Measurements from ENCODE around the gene FAM83E. TPM values are rescaled to one million over a fixed set of nuclear protein-coding genes. Genes with fewer than 3 reads are reported as not detected.
A peak's percentile ranks its signal among the peaks of the same experiment; 100 is the strongest.

FAM83E gene
- total RNA-seq, result 1.5 and 4.1 TPM in 2 replicates
- total RNA-seq (2013), result 0.58 TPM
- 0.12 and 0.15 TPM in 2 replicates for polyA plus RNA-seq
- polyA minus RNA-seq, result 0.26 and 1.1 TPM in 2 replicates

- no peak within 1 kb of the TSS for H3K4me3 Mint-ChIP-seq
- Histone ChIP-seq H3K9me3 (ENCODE audit: control extremely low read depth in 1 of 3, control insufficient read depth in 2 of 3, insufficient read depth in 1 of 3, low read length in 2 of 3) (no peaks in the 10 kb centered on the region), H3K79me2 (ENCODE audit: control insufficient read depth, insufficient read depth, low read length) (peaks cover 17% of the 10 kb centered on the region), H3K27ac (ENCODE audit: low read length in 2 of 2) (no peak within 1 kb of the TSS), H3K36me3 (replicated peaks in 1 of 2; ENCODE audit: control extremely low read depth in 1 of 2, control insufficient read depth in 1 of 2, extremely low read depth in 1 of 2, insufficient read depth in 2 of 2, low read length in 1 of 2) (peaks cover 0 to 35% of the 10 kb centered on the region in 2 experiments), H3K27me3 (replicated peaks in 1 of 4; ENCODE audit: control extremely low read depth in 1 of 4, control insufficient read depth in 3 of 4, insufficient read depth in 4 of 4, low read length in 3 of 4) (no peaks in the 10 kb centered on the region), H2AFZ (ENCODE audit: insufficient read depth, low read depth, low read length, poor library complexity, severe bottlenecking) (no peak within 1 kb of the TSS), H3K4me3 (ENCODE audit: control extremely low read depth in 1 of 5, extremely low read depth in 1 of 5, insufficient read depth in 1 of 5, low read depth in 2 of 5, low read length in 4 of 5) (no peak within 1 kb of the TSS), H3K4me2 (replicated peaks; ENCODE audit: low read depth, low read length, poor library complexity, severe bottlenecking) (no peak within 1 kb of the TSS), H4K20me1 (ENCODE audit: control insufficient read depth, insufficient read depth, low read length, poor library complexity, severe bottlenecking) (peaks cover 41% of the 10 kb centered on the region), H3K4me1 (ENCODE audit: control insufficient read depth in 2 of 2, insufficient read depth in 2 of 2, low read length in 2 of 2) (peaks cover 12 to 24% of the 10 kb centered on the region in 2 donors), H3K9ac (ENCODE audit: low read length) (no peak within 1 kb of the TSS)
- ChIA-PET POLR2A (interaction anchor here (1.0 kb wide), 1 partner anchor 23 kb away, joined by 5 read pairs; the partner anchor contains the start of gene DBP), CTCF (interaction anchor here (0.8 to 1.8 kb wide), 2 partner anchors 27 to 30 kb away, joined by 3 to 4 read pairs; no protein-coding TSS in a partner anchor)
- peak within 1 kb of the TSS; percentile 50 for H3K27ac Mint-ChIP-seq
- ATAC-seq (ENCODE audit: low read depth) (no peak), DNase-seq (peak; percentile 35)
- 73% methylated on average over 19 of the region's 31 CpGs for WGBS (ENCODE audit: insufficient coverage)
- H3K4me1 Mint-ChIP-seq, result peaks cover 35% of the 10 kb centered on the region
- TF ChIP-seq CTCF (IDR thresholded peaks at IDR 0.05), result no peak
- intact Hi-C loops (cut with micrococcal nuclease), result no loop called here
- no peaks in the 10 kb centered on the region for H3K27me3 Mint-ChIP-seq
- no peaks in the 10 kb centered on the region for H3K9me3 Mint-ChIP-seq (ENCODE audit: insufficient read depth)
Observed at GRCh38 chr19:48614436-48615230, at the start of gene FAM83E. FAM83E (minus strand) TSS chr19:48615076; CDS start chr19:48613372, 1,704 bp downstream.

GRCh38 chr19:48664476-48664875, 49.6 kb upstream of the FAM83E start:
- Mint-ChIP-seq H3K9me3 (ENCODE audit: insufficient read depth) (peaks cover 3% of the 10 kb centered on the region), H3K4me3 (no peak overlapping the region), H3K27ac (no peak overlapping the region), H3K4me1 (peaks cover 13% of the 10 kb centered on the region), H3K27me3 (no peaks in the 10 kb centered on the region)
- intact Hi-C loops (cut with micrococcal nuclease), result no loop called here
- Histone ChIP-seq H4K20me1 (ENCODE audit: control insufficient read depth, insufficient read depth, low read length, poor library complexity, severe bottlenecking) (no peaks in the 10 kb centered on the region), H3K4me3 (ENCODE audit: control extremely low read depth in 1 of 5, extremely low read depth in 1 of 5, insufficient read depth in 1 of 5, low read depth in 2 of 5, low read length in 4 of 5) (no peak overlapping the region), H3K9ac (ENCODE audit: low read length) (no peak overlapping the region), H3K36me3 (replicated peaks in 1 of 2; ENCODE audit: control extremely low read depth in 1 of 2, control insufficient read depth in 1 of 2, extremely low read depth in 1 of 2, insufficient read depth in 2 of 2, low read length in 1 of 2) (no peaks in the 10 kb centered on the region), H3K27me3 (replicated peaks in 1 of 4; ENCODE audit: control extremely low read depth in 1 of 4, control insufficient read depth in 3 of 4, insufficient read depth in 4 of 4, low read length in 3 of 4) (no peaks in the 10 kb centered on the region), H3K27ac (ENCODE audit: low read length in 2 of 2) (no peak overlapping the region), H2AFZ (ENCODE audit: insufficient read depth, low read depth, low read length, poor library complexity, severe bottlenecking) (no peak overlapping the region), H3K4me1 (ENCODE audit: control insufficient read depth in 2 of 2, insufficient read depth in 2 of 2, low read length in 2 of 2) (peaks cover 8 to 19% of the 10 kb centered on the region in 2 donors), H3K79me2 (ENCODE audit: control insufficient read depth, insufficient read depth, low read length) (no peaks in the 10 kb centered on the region), H3K9me3 (ENCODE audit: control extremely low read depth in 1 of 3, control insufficient read depth in 2 of 3, insufficient read depth in 1 of 3, low read length in 2 of 3) (peaks cover 0 to 4% (median 0%) of the 10 kb centered on the region in 3 donors), H3K4me2 (replicated peaks; ENCODE audit: low read depth, low read length, poor library complexity, severe bottlenecking) (no peak overlapping the region)
- DNase-seq (no peak), ATAC-seq (ENCODE audit: low read depth) (no peak)
- WGBS (ENCODE audit: insufficient coverage), result 96% methylated on average over 14 of the region's 14 CpGs
- TF ChIP-seq EZH2 (IDR thresholded peaks at IDR 0.05; ENCODE audit: borderline replicate concordance, insufficient read depth, low read depth, low read length, poor library complexity, severe bottlenecking) (no peak), CTCF (IDR thresholded peaks at IDR 0.05) (no peak)
- POLR2A ChIA-PET, result no interaction called here
- CTCF ChIA-PET, result interaction anchor here (0.8 kb wide), 1 partner anchor 178 kb away, joined by 3 read pairs; no protein-coding TSS in a partner anchor

Measured in B cell (primary cell).